Stomach (tissue), 9 donors: ENCODE measurements around the gene DSG4. TPM values are rescaled to one million over a fixed set of nuclear protein-coding genes. Genes with fewer than 3 reads are reported as not detected.

ENCODE experiments used
- DNase-seq, 2 donors: peaks; one replicate each; pipeline versions ENCODE4 v3.0.0 to v3.0.0-alpha.2; 2013 to 2019
- H3K27ac ChIP-seq, 5 donors: fragments of 200-600 bp in 4 of 5; sonication (generic) in 4 of 5; one replicate each; pipeline ENCODE4 v1.5.1; 2013 to 2019; ENCODE audit warnings: mild to moderate bottlenecking in 1 of 5, moderate library complexity in 1 of 5
- H3K27me3 ChIP-seq, 3 donors: fragments of 200-600 bp; sonication (generic); one replicate each; pipeline ENCODE4 v1.5.1; 2017 to 2019; ENCODE audit warnings: mixed run types in 1 of 3
- H3K36me3 ChIP-seq, 4 donors: fragments of 200-600 bp; sonication (generic); 1 replicate in 3 of 4; 2 replicates in 1 of 4; pipeline ENCODE4 v1.5.1; 2016 to 2019
- H3K4me1 ChIP-seq, 4 donors: fragments of 200-600 bp; sonication (generic); one replicate each; pipeline ENCODE4 v1.5.1; 2016 to 2019
- H3K4me3 ChIP-seq, 4 donors: fragments of 200-600 bp; sonication (generic) in 3 of 4; one replicate each; pipeline ENCODE4 v1.5.1; 2016 to 2019; ENCODE audit warnings: mild to moderate bottlenecking in 1 of 4
- H3K9me3 ChIP-seq, 4 donors: fragments of 200-600 bp; sonication (generic); one replicate each; pipeline ENCODE4 v1.5.1; 2016 to 2019
- CTCF ChIP-seq, 7 experiments: fragments of 450-650 bp in 4 of 7; fragments of 200-600 bp in 3 of 7; sonication (generic) in 3 of 7; IDR thresholded peaks; one replicate each; pipeline ENCODE4 v1.5.1; 2016 to 2019; ENCODE audit warnings: antibody characterized with exemption in 7 of 7, control low read depth in 2 of 7, mild to moderate bottlenecking in 1 of 7
- EP300 ChIP-seq: sonication (generic); formaldehyde crosslinking; IDR thresholded peaks from one replicate; pipeline ENCODE4 v1.6.1; 2017; ENCODE audit warnings: antibody characterized with exemption
- POLR2A ChIP-seq, 4 donors: fragments of 450-650 bp; IDR thresholded peaks; one replicate each; pipeline ENCODE4 v1.6.1; 2016; ENCODE audit warnings: antibody characterized with exemption in 4 of 4, control low read depth in 2 of 4, mild to moderate bottlenecking in 1 of 4, moderate library complexity in 1 of 4
- POLR2AphosphoS5 ChIP-seq, 3 donors: sonication (generic); formaldehyde crosslinking; IDR thresholded peaks; one replicate each; pipeline ENCODE4 v1.6.1; 2016; ENCODE audit warnings: antibody characterized with exemption in 3 of 3
- WGBS, 5 donors: extraction: QIAGEN DNeasy Blood & Tissue Kit in 3 of 5; methylation state at CpG; one replicate each; pipeline versions ENCODE4 v1.1.5 to v1.1.7; 2013 to 2018; 5-methylcytosine and 5-hydroxymethylcytosine counted together
- intact Hi-C: fragments of 100-400 bp; cut with DNase I; formaldehyde crosslinking; loops from one replicate; pipeline ENCODE4 v1.15.1; 2023; ENCODE audit warnings: low total_unique reads
- polyA plus RNA-seq, 3 donors: library from polyadenylated mRNA; stranded (reverse); fragments of 200-250 nt; gene quantifications; one replicate each; pipeline ENCODE4 v1.2.3, GENCODE V29; 2013
- total RNA-seq, 5 donors: library from RNA; depleted of rRNA; stranded (reverse); fragments of >200 nt; gene quantifications; one replicate each; pipeline versions ENCODE4 v1.1.0 to v1.2.3, GENCODE V29; 2014 to 2016
- donor health status: healthy with polysubstance abuse.
- donor health status: Bipolar disorder and iron deficiency.
- donor health status: healthy.

DSG4 gene
- total and polyA plus RNA-seq, 8 donors = 0.55 to 0.76 TPM; not detected in 6

GRCh38 chr18:31446854-31447253 is 70.3 kb downstream of the DSG4 start:
- no peaks in the 10 kb centered on the region for H3K9me3 ChIP-seq
- DNase-seq = no peak
- 81 to 88% (median 86%) methylated on average over 3 of the region's 3 CpGs for WGBS, 5 donors
- H3K4me1 ChIP-seq = no peaks in the 10 kb centered on the region
- no peak overlapping the region for H3K27ac ChIP-seq
- intact Hi-C loops = no loop called here
- TF ChIP-seq POLR2A (IDR thresholded peaks at IDR 0.05) (no peak), POLR2AphosphoS5 (IDR thresholded peaks at IDR 0.05) (no peak), EP300 (no peak), CTCF (IDR thresholded peaks at IDR 0.05) (no peak)
- H3K27me3 ChIP-seq = no peaks in the 10 kb centered on the region
- no peaks in the 10 kb centered on the region for H3K36me3 ChIP-seq
- no peak overlapping the region for H3K4me3 ChIP-seq

- no peak within 1 kb of the TSS for H3K27ac ChIP-seq
- H3K9me3 ChIP-seq = no peaks in the 10 kb centered on the region
- H3K27me3 ChIP-seq = no peaks in the 10 kb centered on the region
- no peak for DNase-seq
- H3K4me1 ChIP-seq = no peaks in the 10 kb centered on the region
- no peak within 1 kb of the TSS for H3K4me3 ChIP-seq
- H3K36me3 ChIP-seq = no peaks in the 10 kb centered on the region
- intact Hi-C loops = no loop called here
- TF ChIP-seq POLR2AphosphoS5 (IDR thresholded peaks at IDR 0.05) (no peak), CTCF (IDR thresholded peaks at IDR 0.05) (no peak), POLR2A (IDR thresholded peaks at IDR 0.05) (no peak), EP300 (no peak)
- 43 to 59% (median 57%) methylated on average over 9 of the region's 9 CpGs for WGBS, 5 donors
Measured at GRCh38 chr18:31447530-31448191, 71.1 kb downstream of the DSG4 start, which contains the start of gene DSG3. Gene DSG3 (plus strand): TSS chr18:31447741. CDS start chr18:31447878, 137 bp downstream.

GRCh38 chr18:31450409-31450808 is 73.8 kb downstream of the DSG4 start:
- no peak for TF ChIP-seq CTCF (IDR thresholded peaks at IDR 0.05)
- no peak for TF ChIP-seq POLR2AphosphoS5 (IDR thresholded peaks at IDR 0.05)
- no peak for TF ChIP-seq POLR2A (IDR thresholded peaks at IDR 0.05)
- TF ChIP-seq EP300 = no peak

GRCh38 chr18:31451625-31452024 is 75.0 kb downstream of the DSG4 start:
- Histone ChIP-seq H3K27ac (no peak overlapping the region), H3K4me3 (no peak overlapping the region)

More at GRCh38 chr18:31450409-31450808, 73.8 kb downstream of the DSG4 start:
- DNase-seq = no peak
- Histone ChIP-seq H3K4me3 (no peak overlapping the region), H3K27ac (no peak overlapping the region), H3K9me3 (no peaks in the 10 kb centered on the region), H3K36me3 (no peaks in the 10 kb centered on the region), H3K27me3 (no peaks in the 10 kb centered on the region), H3K4me1 (no peaks in the 10 kb centered on the region)
- intact Hi-C loops = no loop called here

More at GRCh38 chr18:31451625-31452024, 75.0 kb downstream of the DSG4 start:
- TF ChIP-seq CTCF (IDR thresholded peaks at IDR 0.05) (no peak), POLR2A (IDR thresholded peaks at IDR 0.05) (no peak), POLR2AphosphoS5 (IDR thresholded peaks at IDR 0.05) (no peak), EP300 (no peak)
- Histone ChIP-seq H3K36me3 (no peaks in the 10 kb centered on the region), H3K27me3 (no peaks in the 10 kb centered on the region), H3K9me3 (no peaks in the 10 kb centered on the region), H3K4me1 (no peaks in the 10 kb centered on the region)
- intact Hi-C loops = no loop called here
- WGBS, 5 donors = 76 to 96% (median 87%) methylated on average over 1 of the region's 1 CpG
- DNase-seq = no peak
